Measurements from ENCODE around the gene EHD4.

EHD4 gene

GRCh38 chr15:41877631-41878354 is 94.6 kb downstream of the EHD4 start:
- in situ Hi-C loops (cut with MboI; ENCODE audit: low pct_unique_long_range_greater_than_20kb, low sequenced_read_pairs) = no loop called here
- no peak for DNase-seq

- DNase-seq = no peak
- in situ Hi-C loops (cut with MboI; ENCODE audit: low pct_unique_long_range_greater_than_20kb, low sequenced_read_pairs) = no loop called here
These were observed 95.7 kb downstream of the EHD4 start for GRCh38 chr15:41876689-41877088.

- no peak for DNase-seq
- in situ Hi-C loops (cut with MboI; ENCODE audit: low pct_unique_long_range_greater_than_20kb, low sequenced_read_pairs) = no loop called here
These were observed 96.3 kb downstream of the EHD4 start for GRCh38 chr15:41876007-41876406.

GRCh38 chr15:41874736-41875135 is 97.6 kb downstream of the EHD4 start:
- in situ Hi-C loops (cut with MboI; ENCODE audit: low pct_unique_long_range_greater_than_20kb, low sequenced_read_pairs) = no loop called here
- no peak for DNase-seq

DNA sequence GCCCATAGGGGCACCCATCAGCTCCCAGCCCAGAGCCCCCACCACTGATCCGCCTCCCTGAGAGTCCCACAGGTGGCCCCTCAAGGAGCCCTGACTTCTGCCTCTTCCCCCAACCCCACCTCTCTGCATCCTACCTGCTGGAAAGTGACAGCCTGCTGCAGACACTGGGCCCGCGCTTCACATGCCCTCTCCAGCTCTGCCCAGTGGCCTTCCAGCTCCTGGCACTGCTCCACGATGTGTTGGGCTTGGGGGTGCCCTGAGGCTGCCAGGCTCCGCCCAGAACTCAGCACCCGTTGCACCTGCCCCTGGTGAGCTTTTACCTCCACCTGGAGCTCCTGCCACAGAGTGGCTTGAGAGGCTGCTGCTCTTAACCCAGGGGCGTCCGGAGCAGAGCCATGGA is 98.6 kb downstream of the EHD4 start:
- no peak for DNase-seq
- in situ Hi-C loops (cut with MboI; ENCODE audit: low pct_unique_long_range_greater_than_20kb, low sequenced_read_pairs) = no loop called here

DNA sequence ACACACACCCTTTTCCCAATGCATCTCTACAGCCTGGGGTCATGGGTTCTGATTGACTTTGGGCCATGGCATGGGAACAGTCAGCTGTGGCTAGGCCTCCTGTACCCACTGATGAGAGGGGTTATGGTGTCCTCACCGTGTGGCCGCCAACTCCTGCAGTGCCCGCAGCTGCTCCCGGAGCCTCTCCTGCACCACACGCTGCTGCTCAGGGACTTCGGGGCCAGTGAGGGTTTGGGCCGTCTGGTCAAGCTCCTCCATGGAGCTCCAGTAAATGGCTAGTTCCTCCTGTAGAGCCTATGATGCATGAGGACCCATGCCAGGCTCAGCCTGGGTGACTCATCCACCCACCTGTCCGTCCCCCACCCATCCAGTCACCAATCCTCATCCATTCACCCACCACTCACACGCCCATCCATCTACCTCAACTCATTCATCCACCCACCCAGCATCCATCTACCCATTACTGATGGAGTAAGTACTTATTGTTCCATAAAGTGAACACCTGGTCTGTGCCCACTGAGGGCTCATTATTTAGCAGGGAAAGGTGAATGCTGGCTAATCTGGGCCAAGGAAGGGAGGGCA is 100.1 kb downstream of the EHD4 start:
- DNase-seq = no peak
- in situ Hi-C loops (cut with MboI; ENCODE audit: low pct_unique_long_range_greater_than_20kb, low sequenced_read_pairs) = no loop called here

DNA sequence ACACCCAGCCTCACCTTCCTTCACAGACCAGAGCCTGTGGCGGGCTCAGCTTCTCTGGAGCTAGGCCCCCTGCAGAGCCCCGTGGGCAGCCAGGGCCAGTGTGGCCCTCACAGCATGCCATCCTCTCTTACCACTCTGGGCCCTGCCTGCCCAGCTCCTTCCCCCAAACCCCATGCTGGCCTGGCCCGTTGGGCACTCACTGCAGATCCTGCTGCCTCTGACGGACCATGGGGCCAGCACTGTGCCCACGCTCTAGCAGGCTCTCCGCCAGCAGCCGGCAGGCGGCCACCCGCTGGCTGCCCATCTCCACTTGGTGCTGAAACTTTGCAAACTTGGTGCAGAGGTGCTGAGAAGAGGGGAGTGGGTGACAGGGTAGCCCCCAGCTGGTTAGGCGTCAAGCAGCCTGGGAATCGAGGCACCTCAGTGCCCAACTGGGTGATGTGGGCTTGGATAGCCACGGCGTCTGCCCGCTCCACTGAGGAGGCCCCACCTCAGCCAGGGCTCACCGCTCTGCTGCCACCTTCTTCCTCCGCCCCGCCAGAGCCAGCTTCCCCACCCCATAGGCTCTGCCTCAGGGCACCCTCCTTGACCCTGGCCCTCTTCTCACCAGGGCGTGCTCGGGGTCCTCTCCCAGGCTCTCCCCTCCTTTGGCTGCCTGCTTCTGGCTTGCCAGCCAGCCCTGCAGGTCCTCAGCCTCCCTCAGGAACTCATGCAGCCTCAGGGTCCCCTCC is 101.0 kb downstream of the EHD4 start:
- in situ Hi-C loops (cut with MboI; ENCODE audit: low pct_unique_long_range_greater_than_20kb, low sequenced_read_pairs) = no loop called here
- no peak for DNase-seq

DNA sequence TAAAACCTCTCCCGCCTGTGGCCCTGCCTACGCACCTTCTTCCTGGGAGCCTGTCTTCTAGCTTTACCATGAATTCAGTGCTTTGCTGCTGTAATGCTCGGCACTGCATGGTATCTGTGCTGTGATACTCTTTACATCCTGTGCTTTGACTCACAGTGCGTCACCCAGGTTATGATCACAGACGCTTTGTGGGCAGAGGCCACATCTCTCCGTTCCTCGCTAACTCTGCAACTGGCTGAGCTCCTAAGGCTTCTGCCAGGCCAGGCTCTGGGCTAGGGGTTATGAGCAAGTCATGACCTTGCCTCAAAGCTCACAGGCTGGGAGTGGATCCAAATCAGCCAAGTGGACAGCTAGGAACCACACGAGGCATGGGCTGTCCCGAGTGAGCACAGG is 101.7 kb downstream of the EHD4 start:
- no peak for DNase-seq

DNA sequence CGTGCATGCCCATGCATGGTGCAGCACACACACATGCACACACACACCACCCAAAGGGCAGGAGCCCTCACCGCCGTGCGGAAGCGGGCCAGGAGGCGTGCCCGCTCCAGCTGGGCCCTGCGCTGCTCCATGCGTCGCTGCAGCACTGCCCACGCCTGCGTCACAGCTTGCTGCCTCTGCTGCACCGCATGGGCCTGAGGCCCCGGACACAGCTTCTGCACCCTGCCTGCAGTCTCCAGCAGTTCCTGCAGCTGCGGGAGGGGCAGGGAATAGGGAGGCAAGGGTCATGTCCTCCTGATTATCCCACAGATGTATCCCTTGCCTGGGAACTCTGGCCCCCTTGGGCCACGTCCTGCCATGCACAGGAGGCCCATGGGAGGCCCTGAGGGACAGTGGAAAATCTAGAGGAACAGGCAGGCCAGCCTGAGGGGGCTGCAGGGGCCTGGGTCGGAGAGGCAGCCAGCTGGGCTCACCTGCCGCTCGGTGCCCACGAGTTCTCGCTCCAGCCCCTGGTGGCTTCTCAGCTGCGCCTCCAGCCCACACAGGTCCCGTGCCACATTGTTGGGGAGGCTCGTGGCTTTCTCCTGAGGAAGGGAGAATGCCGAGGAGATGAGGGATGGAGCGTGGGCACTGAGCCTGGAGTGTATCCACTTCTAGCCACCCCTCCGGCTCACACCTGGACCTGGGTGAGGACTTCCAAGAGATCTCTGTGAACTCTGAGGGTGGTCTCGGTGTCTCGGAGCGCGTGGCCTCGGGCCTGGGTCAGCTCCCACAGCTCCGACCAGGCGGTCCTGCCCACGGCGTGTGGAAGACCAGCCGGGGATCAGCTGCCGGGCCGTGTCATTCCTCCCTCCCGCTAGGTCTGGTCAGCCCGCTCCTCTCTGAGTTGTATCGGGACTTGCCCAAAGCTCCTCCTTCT is 102.3 kb downstream of the EHD4 start:
- no peak for DNase-seq
- in situ Hi-C loops (cut with MboI; ENCODE audit: low pct_unique_long_range_greater_than_20kb, low sequenced_read_pairs) = no loop called here

More for the DNA sequence above, 101.7 kb downstream of the EHD4 start:
- in situ Hi-C loops (cut with MboI; ENCODE audit: low pct_unique_long_range_greater_than_20kb, low sequenced_read_pairs) = no loop called here

- no peak for DNase-seq
- in situ Hi-C loops (cut with MboI; ENCODE audit: low pct_unique_long_range_greater_than_20kb, low sequenced_read_pairs) = no loop called here
These were observed 104.0 kb downstream of the EHD4 start for GRCh38 chr15:41868321-41868720.

GRCh38 chr15:41866872-41867579 is 105.3 kb downstream of the EHD4 start:
- no peak for DNase-seq
- in situ Hi-C loops (cut with MboI; ENCODE audit: low pct_unique_long_range_greater_than_20kb, low sequenced_read_pairs) = no loop called here

DNA sequence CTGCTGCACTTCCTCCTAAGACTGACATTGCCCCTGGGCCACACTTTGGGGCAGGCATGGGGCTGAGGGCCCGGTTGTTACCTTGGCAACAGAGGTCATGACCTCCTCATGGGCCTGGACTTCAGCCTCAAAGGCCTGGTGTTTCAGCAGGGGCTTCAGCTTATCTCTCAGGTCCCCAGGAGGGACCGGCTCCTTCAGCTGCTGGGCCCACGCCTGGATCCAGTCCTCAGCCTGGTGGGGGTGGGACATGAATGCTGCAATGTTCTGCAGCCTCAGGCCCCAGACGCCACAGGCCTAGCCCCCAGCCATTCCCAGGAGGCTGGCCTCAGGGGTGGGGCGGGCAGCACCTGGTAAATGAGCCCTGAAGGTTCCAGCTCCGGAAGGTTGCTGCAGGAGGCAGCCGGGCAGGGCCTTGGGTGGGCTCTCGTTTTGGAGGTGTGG is 106.1 kb downstream of the EHD4 start:
- in situ Hi-C loops (cut with MboI; ENCODE audit: low pct_unique_long_range_greater_than_20kb, low sequenced_read_pairs) = no loop called here
- no peak for DNase-seq

- DNase-seq = no peak
- in situ Hi-C loops (cut with MboI; ENCODE audit: low pct_unique_long_range_greater_than_20kb, low sequenced_read_pairs) = no loop called here
These were observed 106.8 kb downstream of the EHD4 start for GRCh38 chr15:41865490-41866055.

DNA sequence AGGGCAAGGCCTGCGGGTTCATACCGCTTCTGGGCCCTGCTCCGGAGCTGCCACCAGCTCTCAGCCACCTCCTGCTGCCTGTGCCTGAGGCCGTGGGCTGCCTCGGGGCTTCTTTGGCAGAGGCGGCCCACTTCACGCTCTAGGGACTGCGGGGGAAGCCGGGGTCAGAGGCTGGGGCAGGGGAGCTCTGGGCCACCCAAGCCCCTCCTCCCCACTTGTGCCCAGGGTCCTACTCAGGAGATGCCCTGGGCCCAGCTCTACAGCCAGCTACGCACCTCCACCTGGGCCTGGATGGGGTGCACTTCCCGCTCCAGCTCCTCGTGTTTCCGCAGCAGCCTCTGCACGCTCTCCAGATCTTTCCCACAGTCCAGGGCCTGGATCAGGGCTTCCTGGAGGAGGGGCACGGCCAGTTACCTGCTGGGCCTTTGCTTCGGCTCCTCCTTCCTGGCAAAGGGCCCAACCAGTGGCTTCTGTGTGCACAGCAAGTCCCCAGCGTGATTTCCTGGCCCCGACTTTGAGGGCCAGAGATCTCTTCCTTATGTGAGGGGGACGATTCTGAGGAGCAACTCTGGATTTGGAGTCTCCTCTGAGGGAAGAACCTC is 109.7 kb downstream of the EHD4 start:
- DNase-seq = no peak
- in situ Hi-C loops (cut with MboI; ENCODE audit: low pct_unique_long_range_greater_than_20kb, low sequenced_read_pairs) = no loop called here

DNA sequence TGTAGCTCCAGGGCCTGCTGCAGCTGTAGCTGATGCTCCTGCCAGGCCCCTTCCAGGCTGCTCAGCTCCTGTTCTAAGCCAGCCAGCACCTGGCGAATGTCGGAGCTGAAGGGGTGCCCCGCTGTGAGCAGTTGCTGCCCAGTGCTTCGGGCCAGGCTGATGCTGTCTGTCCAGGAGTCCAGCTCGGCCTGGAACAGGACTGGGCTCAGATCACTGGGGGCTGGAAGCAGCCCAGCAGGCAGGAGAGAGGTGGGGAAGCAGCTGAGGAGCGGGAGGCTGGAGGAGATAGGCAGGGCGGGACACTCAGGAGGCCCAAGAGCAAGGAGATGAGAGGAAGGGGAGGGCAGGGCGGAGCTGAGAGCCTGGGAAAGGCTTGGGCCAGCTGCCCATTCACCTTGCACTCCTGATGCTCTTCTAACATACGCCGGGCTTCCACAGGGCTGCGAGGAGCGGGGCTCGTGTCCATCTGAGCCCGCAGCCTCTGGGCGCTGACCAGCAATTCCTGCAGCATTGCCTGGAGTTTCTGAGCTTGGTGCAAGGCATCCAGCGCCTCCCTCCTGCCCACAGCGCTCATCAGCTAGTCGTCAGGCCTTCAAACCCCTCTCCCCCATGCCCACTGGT is 110.5 kb downstream of the EHD4 start:
- DNase-seq = no peak

DNA sequence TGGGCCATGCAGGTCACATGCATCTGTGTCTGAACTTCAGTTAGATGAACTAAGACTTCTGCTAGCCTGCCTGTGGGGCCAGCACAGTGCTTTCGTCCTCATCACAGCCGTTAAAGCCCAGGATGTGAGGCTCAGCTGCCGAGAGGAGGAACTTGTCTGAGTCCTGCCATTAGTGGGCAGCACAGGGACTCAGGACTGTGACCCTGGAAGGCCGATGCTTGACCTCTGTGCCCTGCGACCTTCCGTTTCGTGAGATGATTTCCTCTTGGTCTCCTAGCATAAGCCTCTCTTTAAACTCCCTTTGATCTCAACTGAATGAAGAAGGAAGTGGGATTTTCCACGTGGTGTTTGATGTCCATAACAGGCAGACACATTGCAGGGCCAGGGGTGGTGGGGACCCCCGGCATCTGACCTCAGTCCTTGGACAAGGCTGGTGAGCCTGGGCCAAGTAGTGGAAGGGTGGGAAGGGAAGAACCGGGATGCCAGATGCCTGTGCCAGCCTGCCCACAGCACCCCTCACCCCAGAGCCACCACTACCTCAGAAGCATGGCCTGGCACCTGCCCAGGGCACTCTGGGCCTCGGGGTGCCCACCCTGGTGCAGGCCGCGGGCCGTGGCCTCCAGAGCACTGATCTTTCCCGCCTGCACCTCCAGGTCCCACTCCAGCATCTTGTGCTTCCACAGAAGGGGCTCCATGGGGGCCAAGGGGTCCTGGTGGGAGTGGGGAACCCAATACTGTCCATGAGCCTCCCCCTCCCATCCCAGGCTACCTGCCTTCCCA is 112.1 kb downstream of the EHD4 start:
- in situ Hi-C loops (cut with MboI; ENCODE audit: low pct_unique_long_range_greater_than_20kb, low sequenced_read_pairs) = no loop called here

More for the DNA sequence above, 110.5 kb downstream of the EHD4 start:
- in situ Hi-C loops (cut with MboI; ENCODE audit: low pct_unique_long_range_greater_than_20kb, low sequenced_read_pairs) = no loop called here

GRCh38 chr15:41858756-41859155 is 113.6 kb downstream of the EHD4 start:
- in situ Hi-C loops (cut with MboI; ENCODE audit: low pct_unique_long_range_greater_than_20kb, low sequenced_read_pairs) = no loop called here
- no peak for DNase-seq

More for the DNA sequence above, 112.1 kb downstream of the EHD4 start:
- no peak for DNase-seq

Measured in KBM-7 (cell line).